Panc1 (cell line): ENCODE measurements around the gene GDF15.

Experiments
- SIN3A ChIP-seq: IDR thresholded peaks from 2 replicates; pipeline ENCODE4 v1.6.1; 2012; ENCODE audit warnings: low read depth, mild to moderate bottlenecking, low read length, moderate library complexity, borderline replicate concordance; ENCODE audit not compliant: insufficient read depth
- TF ChIP-seq, protein P1 (sequence below): fragments of 450-650 bp; IDR thresholded peaks from 2 replicates; pipeline ENCODE4 v1.5.1; 2017; ENCODE audit warnings: mild to moderate bottlenecking

DNA sequence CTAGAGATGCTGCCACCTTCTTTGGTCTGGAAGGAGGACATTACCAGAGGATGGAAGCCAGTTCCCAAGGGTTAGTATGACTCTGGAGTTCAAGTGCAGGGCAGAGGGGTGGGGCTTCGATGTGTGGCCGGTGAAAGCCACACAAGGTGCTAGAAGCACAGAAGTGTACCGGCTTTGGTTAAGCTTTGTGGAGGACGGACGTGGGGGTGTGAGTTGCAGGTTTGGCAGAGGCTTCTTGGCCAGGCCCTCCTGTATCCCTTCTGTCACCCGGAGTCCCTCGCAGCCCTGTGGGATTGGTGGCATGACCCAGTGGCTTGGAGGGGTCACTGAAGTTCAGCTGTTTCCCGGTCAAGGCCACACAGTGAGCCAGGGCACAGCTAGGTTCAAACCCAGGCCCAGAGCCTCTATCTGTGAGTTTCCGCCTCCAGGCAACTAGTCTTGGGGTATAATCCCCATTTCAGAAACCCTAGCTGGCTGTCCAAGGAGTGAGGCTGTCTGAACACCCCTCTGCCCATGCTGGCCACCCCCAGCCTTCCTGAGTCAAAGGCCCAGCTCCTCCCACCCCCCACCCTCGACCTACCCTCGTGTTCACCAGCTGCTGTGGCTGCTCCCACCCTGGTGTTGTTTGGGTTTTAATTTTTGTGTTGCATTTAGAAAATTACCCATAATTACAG lies 28.7 kb downstream of the GDF15 start:
- no peak for TF ChIP-seq SIN3A
- TF ChIP-seq, protein P1, sequence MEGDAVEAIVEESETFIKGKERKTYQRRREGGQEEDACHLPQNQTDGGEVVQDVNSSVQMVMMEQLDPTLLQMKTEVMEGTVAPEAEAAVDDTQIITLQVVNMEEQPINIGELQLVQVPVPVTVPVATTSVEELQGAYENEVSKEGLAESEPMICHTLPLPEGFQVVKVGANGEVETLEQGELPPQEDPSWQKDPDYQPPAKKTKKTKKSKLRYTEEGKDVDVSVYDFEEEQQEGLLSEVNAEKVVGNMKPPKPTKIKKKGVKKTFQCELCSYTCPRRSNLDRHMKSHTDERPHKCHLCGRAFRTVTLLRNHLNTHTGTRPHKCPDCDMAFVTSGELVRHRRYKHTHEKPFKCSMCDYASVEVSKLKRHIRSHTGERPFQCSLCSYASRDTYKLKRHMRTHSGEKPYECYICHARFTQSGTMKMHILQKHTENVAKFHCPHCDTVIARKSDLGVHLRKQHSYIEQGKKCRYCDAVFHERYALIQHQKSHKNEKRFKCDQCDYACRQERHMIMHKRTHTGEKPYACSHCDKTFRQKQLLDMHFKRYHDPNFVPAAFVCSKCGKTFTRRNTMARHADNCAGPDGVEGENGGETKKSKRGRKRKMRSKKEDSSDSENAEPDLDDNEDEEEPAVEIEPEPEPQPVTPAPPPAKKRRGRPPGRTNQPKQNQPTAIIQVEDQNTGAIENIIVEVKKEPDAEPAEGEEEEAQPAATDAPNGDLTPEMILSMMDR: no peak
